Activated T-cell treated with anti-CD3 and anti-CD28 coated beads, Interleukin-2, amount 50 U/mL, for 24 hours (primary cell): ENCODE measurements around the gene ZNF362.

Experiments
- DNase-seq: peaks from one replicate; pipeline ENCODE4 v3.0.0-alpha.2; 2020
- H3K27ac Mint-ChIP-seq: 2 replicates; pipeline ENCODE4 v1.8.0; 2020; ENCODE audit warnings: mild to moderate bottlenecking, mixed read lengths
- H3K27me3 Mint-ChIP-seq: 2 replicates; pipeline ENCODE4 v1.8.0; 2020; ENCODE audit warnings: mixed read lengths
- H3K36me3 Mint-ChIP-seq: 2 replicates; pipeline ENCODE4 v1.8.0; 2020; ENCODE audit warnings: low read depth, mixed read lengths
- H3K4me1 Mint-ChIP-seq: 2 replicates; pipeline ENCODE4 v1.8.0; 2020; ENCODE audit warnings: low read depth, mixed read lengths
- H3K4me3 Mint-ChIP-seq: 2 replicates; pipeline ENCODE4 v1.8.0; 2020; ENCODE audit warnings: mild to moderate bottlenecking, moderate library complexity, mixed read lengths
- H3K9me3 Mint-ChIP-seq: 2 replicates; pipeline ENCODE4 v1.8.0; 2020; ENCODE audit warnings: mixed read lengths

The ZNF362 gene, protein sequence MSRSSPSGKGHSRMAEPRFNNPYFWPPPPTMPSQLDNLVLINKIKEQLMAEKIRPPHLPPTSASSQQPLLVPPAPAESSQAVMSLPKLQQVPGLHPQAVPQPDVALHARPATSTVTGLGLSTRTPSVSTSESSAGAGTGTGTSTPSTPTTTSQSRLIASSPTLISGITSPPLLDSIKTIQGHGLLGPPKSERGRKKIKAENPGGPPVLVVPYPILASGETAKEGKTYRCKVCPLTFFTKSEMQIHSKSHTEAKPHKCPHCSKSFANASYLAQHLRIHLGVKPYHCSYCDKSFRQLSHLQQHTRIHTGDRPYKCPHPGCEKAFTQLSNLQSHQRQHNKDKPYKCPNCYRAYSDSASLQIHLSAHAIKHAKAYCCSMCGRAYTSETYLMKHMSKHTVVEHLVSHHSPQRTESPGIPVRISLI

DNA sequence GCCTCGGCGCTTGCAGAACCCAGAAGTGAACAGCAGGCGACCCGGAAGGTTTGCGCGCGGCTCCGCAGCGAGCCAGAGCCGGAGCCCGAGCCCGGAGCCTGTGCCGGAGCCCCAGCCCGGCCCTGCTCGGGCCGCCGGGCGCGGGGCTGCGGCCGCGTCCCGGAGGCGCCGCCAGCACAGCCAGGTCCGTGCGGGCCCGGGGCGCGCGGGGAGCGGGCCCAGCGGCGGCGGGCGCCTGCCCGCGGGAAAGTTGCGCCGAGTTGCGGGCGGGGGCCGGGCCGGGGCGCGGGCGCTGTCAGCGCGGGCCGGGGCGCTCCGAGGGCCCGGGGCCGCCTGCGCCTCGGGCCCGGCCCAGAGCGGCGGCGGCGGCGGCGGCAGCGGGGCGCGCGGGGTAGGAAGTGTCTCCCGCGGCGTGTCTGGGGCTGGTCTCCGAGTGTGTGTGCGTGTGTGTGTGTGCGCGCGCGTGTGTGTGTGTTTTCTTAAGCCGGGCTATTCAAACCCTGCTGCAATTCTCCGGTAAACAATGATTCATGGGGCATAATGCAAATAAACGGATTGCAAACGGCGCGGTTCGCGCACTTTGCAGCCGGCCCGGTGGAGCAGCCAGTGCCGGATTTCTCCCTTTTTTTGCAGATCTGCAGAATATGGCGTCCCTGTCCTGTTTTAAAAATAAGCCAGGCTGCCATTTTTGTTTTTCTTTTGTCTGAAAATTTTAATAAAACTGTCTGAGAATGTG is at the start of gene ZNF362:
Gene ZNF362, plus strand, starts transcription at position 22 of the 736 bp plus-strand sequence. CDS start 14,083 bp downstream, outside the sequence.
- Mint-ChIP-seq H3K9me3 (no peaks in the 10 kb centered on the region), H3K4me1 (peaks cover 41% of the 10 kb centered on the region), H3K4me3 (peak within 1 kb of the TSS; percentile 96), H3K36me3 (peaks cover 5% of the 10 kb centered on the region), H3K27ac (peak within 1 kb of the TSS; percentile 93), H3K27me3 (no peaks in the 10 kb centered on the region)
- peak; percentile 81 for DNase-seq

- Mint-ChIP-seq H3K27me3 (peaks cover 23% of the 10 kb centered on the region), H3K4me1 (no peaks in the 10 kb centered on the region), H3K36me3 (no peaks in the 10 kb centered on the region), H3K9me3 (no peaks in the 10 kb centered on the region), H3K4me3 (no peak overlapping the region), H3K27ac (no peak overlapping the region)
- no peak for DNase-seq
Observed at GRCh38 chr1:33211972-33212371, 44.3 kb upstream of the ZNF362 start.

- Mint-ChIP-seq H3K9me3 (peaks cover 7% of the 10 kb centered on the region), H3K4me1 (no peaks in the 10 kb centered on the region), H3K36me3 (no peaks in the 10 kb centered on the region), H3K27ac (no peak overlapping the region), H3K4me3 (no peak overlapping the region), H3K27me3 (no peaks in the 10 kb centered on the region)
- no peak for DNase-seq
Observed at GRCh38 chr1:33219886-33220661, 36.2 kb upstream of the ZNF362 start.

DNA sequence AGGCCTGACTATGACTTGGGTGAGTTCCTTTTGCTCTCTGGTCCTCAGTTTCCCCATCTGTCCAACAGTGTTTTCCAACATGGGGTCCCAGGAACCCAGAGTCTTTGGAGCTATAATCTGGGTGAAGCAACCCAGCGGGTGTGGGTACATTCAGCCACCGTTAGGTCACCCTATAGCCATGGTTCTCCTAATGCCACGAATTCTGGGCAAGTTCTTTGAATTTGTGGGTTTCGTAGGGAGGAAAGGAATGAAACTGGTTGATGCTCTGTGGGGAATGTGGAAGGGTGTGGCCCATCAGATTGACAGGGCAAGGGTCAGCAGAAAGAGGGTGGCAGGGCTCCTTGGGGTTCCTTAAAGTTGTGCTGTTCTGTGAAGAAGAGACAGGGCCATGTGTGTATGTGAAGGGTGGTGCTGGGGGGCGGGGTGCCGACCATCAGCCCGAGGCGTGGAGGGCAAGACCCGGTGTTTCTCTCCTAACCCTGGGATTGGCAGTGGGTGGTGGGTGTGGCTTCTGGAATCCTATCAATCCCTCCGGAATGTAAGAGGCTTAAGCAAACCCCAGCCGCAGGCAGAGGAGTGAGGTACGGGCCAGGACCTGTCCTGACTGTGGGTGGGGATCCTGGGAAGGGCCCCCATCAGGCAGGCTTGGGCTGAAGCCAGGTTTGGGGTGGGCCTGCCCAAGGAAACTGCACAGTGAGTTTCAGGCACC is 35.5 kb upstream of the ZNF362 start:
- no peak overlapping the region for H3K4me3 Mint-ChIP-seq
- no peaks in the 10 kb centered on the region for H3K4me1 Mint-ChIP-seq
- DNase-seq: no peak
- no peaks in the 10 kb centered on the region for H3K27me3 Mint-ChIP-seq
- no peaks in the 10 kb centered on the region for H3K36me3 Mint-ChIP-seq
- peaks cover 7% of the 10 kb centered on the region for H3K9me3 Mint-ChIP-seq
- no peak overlapping the region for H3K27ac Mint-ChIP-seq

DNA sequence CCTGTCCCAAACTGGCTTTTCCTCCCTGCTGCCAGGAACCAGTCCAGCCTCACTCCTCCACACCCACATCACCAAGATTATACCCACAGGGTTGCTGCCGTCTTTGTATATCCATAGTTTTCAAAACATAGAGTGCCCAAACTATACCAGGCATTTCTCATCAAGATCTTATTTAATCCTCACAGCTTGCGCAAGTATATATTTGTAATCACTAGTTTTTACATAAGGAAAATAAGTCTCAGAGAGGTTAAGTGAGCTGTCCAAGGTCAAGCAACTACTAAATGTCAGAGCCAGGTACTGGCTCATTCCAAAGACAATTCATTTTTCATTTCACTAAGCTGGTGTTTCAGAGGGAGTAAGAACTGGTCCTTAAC is 34.9 kb upstream of the ZNF362 start:
- no peak for DNase-seq
- Mint-ChIP-seq H3K27ac (no peak overlapping the region), H3K4me3 (no peak overlapping the region), H3K4me1 (no peaks in the 10 kb centered on the region), H3K9me3 (peaks cover 7% of the 10 kb centered on the region), H3K36me3 (no peaks in the 10 kb centered on the region), H3K27me3 (no peaks in the 10 kb centered on the region)

- Mint-ChIP-seq H3K27me3 (peaks cover 3% of the 10 kb centered on the region), H3K4me3 (no peak overlapping the region), H3K27ac (no peak overlapping the region), H3K36me3 (no peaks in the 10 kb centered on the region), H3K9me3 (peaks cover 7% of the 10 kb centered on the region), H3K4me1 (no peaks in the 10 kb centered on the region)
- DNase-seq: no peak
Observed at GRCh38 chr1:33222381-33222780, 33.9 kb upstream of the ZNF362 start.

DNA sequence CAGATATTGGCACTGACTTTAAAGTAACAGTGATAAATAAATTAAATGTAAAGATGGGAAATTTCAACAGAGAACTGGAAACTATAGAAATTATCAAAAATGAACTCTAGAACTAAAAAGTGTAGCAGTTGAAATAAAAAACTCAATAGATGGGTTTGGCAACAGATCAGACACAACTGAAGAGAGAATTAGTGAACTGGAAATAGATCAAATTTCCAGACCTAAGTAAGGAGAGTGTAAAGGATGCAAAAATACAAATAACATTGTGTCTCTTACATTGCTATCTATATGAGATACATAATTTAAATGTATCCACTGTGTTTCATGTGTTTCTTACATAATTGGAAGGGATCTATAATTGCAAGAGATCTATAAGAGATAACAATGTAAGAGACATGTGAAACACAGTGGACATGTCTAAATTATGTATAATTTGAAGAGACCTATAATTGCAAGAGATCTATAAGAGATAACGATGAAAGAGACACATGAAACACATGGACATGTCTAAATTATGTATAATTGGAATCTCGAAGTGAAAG is 32.1 kb upstream of the ZNF362 start:
- Mint-ChIP-seq H3K27ac (no peak overlapping the region), H3K4me1 (no peaks in the 10 kb centered on the region), H3K9me3 (peaks cover 7% of the 10 kb centered on the region), H3K27me3 (peaks cover 17% of the 10 kb centered on the region), H3K36me3 (no peaks in the 10 kb centered on the region), H3K4me3 (no peak overlapping the region)
- DNase-seq: no peak

DNA sequence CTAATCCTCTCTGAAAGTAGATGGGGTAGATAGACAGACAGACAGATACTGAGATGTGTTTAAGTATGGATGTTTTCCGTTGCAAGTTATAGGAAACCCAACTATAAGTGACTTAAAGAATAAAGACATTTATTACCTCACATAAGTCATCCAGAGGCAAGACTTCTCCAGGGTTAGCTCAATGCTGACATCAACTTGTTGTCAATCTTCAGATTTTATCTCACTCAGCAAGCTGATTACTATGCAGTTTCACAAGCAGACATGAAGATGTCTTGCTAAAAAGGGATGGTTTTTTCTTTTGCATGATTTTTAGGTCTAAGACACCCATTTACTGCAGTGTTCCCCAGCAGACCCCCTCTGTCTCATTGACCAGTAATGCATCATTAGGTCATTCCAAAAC is 30.7 kb upstream of the ZNF362 start:
- H3K4me1 Mint-ChIP-seq: no peaks in the 10 kb centered on the region
- H3K36me3 Mint-ChIP-seq: no peaks in the 10 kb centered on the region
- H3K27ac Mint-ChIP-seq: no peak overlapping the region
- DNase-seq: no peak
- no peak overlapping the region for H3K4me3 Mint-ChIP-seq
- H3K27me3 Mint-ChIP-seq: peaks cover 20% of the 10 kb centered on the region
- peaks cover 7% of the 10 kb centered on the region for H3K9me3 Mint-ChIP-seq

DNA sequence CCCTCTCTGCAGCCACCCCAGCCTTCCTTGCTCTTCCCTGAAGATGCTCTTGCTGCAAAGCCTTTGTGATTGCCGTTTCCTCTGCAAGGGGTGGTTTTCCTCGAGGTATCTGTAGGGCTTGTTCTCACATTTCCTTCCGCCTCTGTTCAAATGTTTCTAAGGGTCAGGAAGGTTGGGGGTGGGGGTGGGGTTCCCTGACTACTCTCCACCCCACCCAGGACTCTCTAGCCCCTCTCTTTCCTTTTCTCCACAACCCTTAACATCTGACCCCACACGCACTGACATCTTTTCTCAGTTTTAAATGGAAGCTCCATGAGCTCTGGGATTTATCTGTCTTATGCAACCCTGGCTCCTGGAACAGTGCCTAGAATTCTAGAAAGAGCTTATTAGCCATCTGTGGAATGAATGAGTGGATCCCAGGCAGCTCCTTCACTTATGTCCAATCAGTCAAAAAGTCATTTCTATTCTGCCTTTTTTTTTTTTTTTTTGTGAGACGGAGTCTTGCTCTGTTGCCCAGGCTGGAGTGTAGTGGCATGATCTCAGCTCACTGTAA is 27.3 kb upstream of the ZNF362 start:
- H3K4me1 Mint-ChIP-seq: peaks cover 7% of the 10 kb centered on the region
- no peaks in the 10 kb centered on the region for H3K36me3 Mint-ChIP-seq
- no peak overlapping the region for H3K27ac Mint-ChIP-seq
- H3K27me3 Mint-ChIP-seq: peaks cover 20% of the 10 kb centered on the region
- peaks cover 4% of the 10 kb centered on the region for H3K9me3 Mint-ChIP-seq
- H3K4me3 Mint-ChIP-seq: no peak overlapping the region
- no peak for DNase-seq

GRCh38 chr1:33231166-33231565 is 25.1 kb upstream of the ZNF362 start:
- Mint-ChIP-seq H3K4me1 (peaks cover 7% of the 10 kb centered on the region), H3K9me3 (no peaks in the 10 kb centered on the region), H3K27me3 (peaks cover 24% of the 10 kb centered on the region), H3K27ac (no peak overlapping the region), H3K36me3 (no peaks in the 10 kb centered on the region), H3K4me3 (no peak overlapping the region)
- DNase-seq: no peak

DNA sequence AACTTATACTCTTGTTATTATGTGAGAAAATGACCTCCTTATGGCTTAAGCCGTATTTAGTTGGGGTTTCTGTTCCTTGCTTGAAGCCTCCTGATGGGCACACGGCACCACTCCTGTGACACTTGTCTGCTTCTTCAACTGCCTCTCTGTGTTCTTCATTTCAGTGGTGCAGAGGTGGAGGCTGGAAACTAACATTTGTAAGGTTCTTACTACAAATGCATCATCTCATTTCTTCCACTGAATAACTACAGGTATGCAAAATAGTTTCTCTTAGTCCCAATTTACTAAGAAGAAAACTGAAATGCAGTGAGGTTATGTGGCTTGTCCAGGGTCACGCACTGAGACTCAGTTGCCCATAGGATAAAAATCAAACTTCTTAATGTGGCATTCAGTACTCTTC is 23.6 kb upstream of the ZNF362 start:
- DNase-seq: no peak
- Mint-ChIP-seq H3K9me3 (no peaks in the 10 kb centered on the region), H3K36me3 (no peaks in the 10 kb centered on the region), H3K4me3 (no peak overlapping the region), H3K4me1 (peaks cover 10% of the 10 kb centered on the region), H3K27me3 (peaks cover 19% of the 10 kb centered on the region), H3K27ac (no peak overlapping the region)

GRCh38 chr1:33234131-33234530 is 22.2 kb upstream of the ZNF362 start:
- Mint-ChIP-seq H3K36me3 (no peaks in the 10 kb centered on the region), H3K4me1 (peaks cover 10% of the 10 kb centered on the region)

DNA sequence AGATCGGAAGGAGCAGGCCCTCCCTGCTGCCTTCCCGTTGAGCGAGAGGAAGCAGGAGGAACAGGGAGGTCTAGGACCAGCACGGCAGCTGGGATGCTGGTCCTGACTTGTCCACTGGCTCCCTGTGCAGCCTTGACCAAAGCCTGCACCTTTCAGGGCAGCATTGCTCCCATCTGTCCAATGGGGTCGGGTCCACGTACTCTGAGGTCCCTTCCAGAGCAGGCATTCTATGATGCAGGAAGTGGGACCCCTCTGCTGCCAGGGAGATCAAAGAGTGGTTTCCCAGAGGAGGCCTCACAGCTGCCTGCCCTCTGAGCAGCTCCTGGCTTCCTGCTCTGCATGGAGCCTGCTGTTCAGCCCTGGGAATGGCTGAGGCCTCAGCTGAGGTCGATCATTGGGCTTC is 21.7 kb upstream of the ZNF362 start:
- no peak for DNase-seq
- Mint-ChIP-seq H3K27ac (no peak overlapping the region), H3K4me1 (peaks cover 10% of the 10 kb centered on the region), H3K9me3 (no peaks in the 10 kb centered on the region), H3K36me3 (no peaks in the 10 kb centered on the region), H3K4me3 (no peak overlapping the region), H3K27me3 (peaks cover 5% of the 10 kb centered on the region)

More at GRCh38 chr1:33234131-33234530, 22.2 kb upstream of the ZNF362 start:
- DNase-seq: no peak
- no peak overlapping the region for H3K4me3 Mint-ChIP-seq
- no peaks in the 10 kb centered on the region for H3K9me3 Mint-ChIP-seq
- peaks cover 7% of the 10 kb centered on the region for H3K27me3 Mint-ChIP-seq
- H3K27ac Mint-ChIP-seq: peak overlapping the region; percentile 24

- DNase-seq: no peak
- H3K4me3 Mint-ChIP-seq: no peak overlapping the region
- peaks cover 10% of the 10 kb centered on the region for H3K4me1 Mint-ChIP-seq
- no peaks in the 10 kb centered on the region for H3K9me3 Mint-ChIP-seq
- no peak overlapping the region for H3K27ac Mint-ChIP-seq
- peaks cover 5% of the 10 kb centered on the region for H3K27me3 Mint-ChIP-seq
- no peaks in the 10 kb centered on the region for H3K36me3 Mint-ChIP-seq
Observed at GRCh38 chr1:33235521-33235920, 20.8 kb upstream of the ZNF362 start.
